HUES64 (cell line): ENCODE results near the gene BMERB1.
"Not testable (repeated sequence)": the region's sequence is repeated elsewhere in the genome, so short reads cannot be mapped to it uniquely, and the experiment has no call there.

ENCODE experiments used
- H3K27ac ChIP-seq: 2 replicates; pipeline ENCODE4 v1.7.0; 2013; ENCODE audit warnings: low read depth, low read length, inconsistent platforms
- H3K27me3 ChIP-seq: 2 replicates; pipeline ENCODE4 v1.6.1; 2013; ENCODE audit warnings: mild to moderate bottlenecking, low read length; ENCODE audit not compliant: insufficient read depth
- H3K36me3 ChIP-seq: 2 replicates; pipeline ENCODE4 v1.6.1; 2013; ENCODE audit warnings: mild to moderate bottlenecking, low read length; ENCODE audit not compliant: insufficient read depth
- H3K4me1 ChIP-seq: 2 replicates; pipeline ENCODE4 v1.6.1; 2013; ENCODE audit warnings: mild to moderate bottlenecking, low read length, moderate library complexity; ENCODE audit not compliant: insufficient read depth
- H3K4me3 ChIP-seq: 2 replicates; pipeline ENCODE4 v1.5.1; 2013; ENCODE audit warnings: mild to moderate bottlenecking, low read length, moderate library complexity
- H3K9ac ChIP-seq: 2 replicates; pipeline ENCODE4 v1.6.1; 2013; ENCODE audit warnings: mild to moderate bottlenecking, low read depth, low read length
- H3K9me3 ChIP-seq: 2 replicates; pipeline ENCODE4 v1.6.1; 2013; ENCODE audit warnings: low read depth, low read length; ENCODE audit not compliant: insufficient read depth
- WGBS: fragments of 150-250, 120-280 bp; methylation state at CpG from one replicate; pipeline ENCODE4 v1.1.7; 2013; ENCODE audit warnings: missing lambda C conversion rate; 5-methylcytosine and 5-hydroxymethylcytosine counted together

Gene BMERB1

DNA sequence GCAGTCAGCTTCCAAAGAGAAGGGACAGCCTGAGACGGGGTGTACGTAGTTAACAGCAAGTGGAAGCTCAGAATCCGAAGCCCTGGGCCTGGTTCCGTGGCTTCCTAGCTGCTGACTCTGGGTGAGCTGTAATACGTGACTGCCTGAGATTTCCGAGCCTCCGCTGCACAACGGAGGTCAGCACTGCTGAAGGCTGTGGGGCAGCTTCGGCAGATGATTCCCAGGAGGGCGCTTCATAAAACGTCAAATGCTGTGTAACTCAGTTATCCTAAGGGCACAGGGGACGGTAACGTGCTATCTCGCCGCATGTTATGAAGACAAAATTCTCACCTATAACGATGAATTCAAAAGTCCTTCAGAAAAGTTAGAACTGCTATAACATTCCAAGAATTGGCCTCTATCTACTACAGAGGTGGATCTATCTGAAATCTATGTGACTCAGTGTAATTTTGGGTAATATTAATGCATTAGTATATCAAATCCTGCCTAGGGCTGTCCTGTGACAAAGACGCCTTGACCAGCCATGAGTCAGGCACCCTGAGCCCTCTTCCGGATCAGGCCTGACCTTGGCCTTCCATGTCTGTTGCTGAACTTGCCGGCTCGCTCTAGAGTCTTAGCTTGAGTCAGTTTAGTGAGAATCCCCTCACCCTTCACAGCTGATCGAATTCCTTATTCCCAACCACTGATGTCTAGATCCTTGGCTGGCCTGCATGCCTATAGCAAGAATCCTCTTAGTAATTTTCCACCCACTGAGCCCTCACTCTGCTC lies 165.1 kb downstream of the BMERB1 start:
- H3K27me3 ChIP-seq: no peaks in the 10 kb centered on the region
- no peak overlapping the region for H3K27ac ChIP-seq
- no peaks in the 10 kb centered on the region for H3K9me3 ChIP-seq
- no peak overlapping the region for H3K9ac ChIP-seq
- no peak overlapping the region for H3K4me3 ChIP-seq
- WGBS: 96% methylated on average over 21 of the region's 21 CpGs
- no peaks in the 10 kb centered on the region for H3K4me1 ChIP-seq
- peaks cover 95% of the 10 kb centered on the region for H3K36me3 ChIP-seq

- H3K36me3 ChIP-seq: peaks cover 87% of the 10 kb centered on the region
- no peaks in the 10 kb centered on the region for H3K27me3 ChIP-seq
- no peak overlapping the region for H3K4me3 ChIP-seq
- WGBS: 67% methylated on average over 9 of the region's 9 CpGs
- H3K9me3 ChIP-seq: no peaks in the 10 kb centered on the region
- no peak overlapping the region for H3K27ac ChIP-seq
- H3K4me1 ChIP-seq: no peaks in the 10 kb centered on the region
- no peak overlapping the region for H3K9ac ChIP-seq
Observed at GRCh38 chr16:15601212-15601879, 167.0 kb downstream of the BMERB1 start.

- H3K27ac ChIP-seq: no peak overlapping the region
- no peaks in the 10 kb centered on the region for H3K9me3 ChIP-seq
- no peaks in the 10 kb centered on the region for H3K4me1 ChIP-seq
- WGBS: 96% methylated on average over 23 of the region's 23 CpGs
- H3K27me3 ChIP-seq: no peaks in the 10 kb centered on the region
- H3K9ac ChIP-seq: no peak overlapping the region
- no peak overlapping the region for H3K4me3 ChIP-seq
- peaks cover 83% of the 10 kb centered on the region for H3K36me3 ChIP-seq
Observed at GRCh38 chr16:15602285-15603044, 168.1 kb downstream of the BMERB1 start.

DNA sequence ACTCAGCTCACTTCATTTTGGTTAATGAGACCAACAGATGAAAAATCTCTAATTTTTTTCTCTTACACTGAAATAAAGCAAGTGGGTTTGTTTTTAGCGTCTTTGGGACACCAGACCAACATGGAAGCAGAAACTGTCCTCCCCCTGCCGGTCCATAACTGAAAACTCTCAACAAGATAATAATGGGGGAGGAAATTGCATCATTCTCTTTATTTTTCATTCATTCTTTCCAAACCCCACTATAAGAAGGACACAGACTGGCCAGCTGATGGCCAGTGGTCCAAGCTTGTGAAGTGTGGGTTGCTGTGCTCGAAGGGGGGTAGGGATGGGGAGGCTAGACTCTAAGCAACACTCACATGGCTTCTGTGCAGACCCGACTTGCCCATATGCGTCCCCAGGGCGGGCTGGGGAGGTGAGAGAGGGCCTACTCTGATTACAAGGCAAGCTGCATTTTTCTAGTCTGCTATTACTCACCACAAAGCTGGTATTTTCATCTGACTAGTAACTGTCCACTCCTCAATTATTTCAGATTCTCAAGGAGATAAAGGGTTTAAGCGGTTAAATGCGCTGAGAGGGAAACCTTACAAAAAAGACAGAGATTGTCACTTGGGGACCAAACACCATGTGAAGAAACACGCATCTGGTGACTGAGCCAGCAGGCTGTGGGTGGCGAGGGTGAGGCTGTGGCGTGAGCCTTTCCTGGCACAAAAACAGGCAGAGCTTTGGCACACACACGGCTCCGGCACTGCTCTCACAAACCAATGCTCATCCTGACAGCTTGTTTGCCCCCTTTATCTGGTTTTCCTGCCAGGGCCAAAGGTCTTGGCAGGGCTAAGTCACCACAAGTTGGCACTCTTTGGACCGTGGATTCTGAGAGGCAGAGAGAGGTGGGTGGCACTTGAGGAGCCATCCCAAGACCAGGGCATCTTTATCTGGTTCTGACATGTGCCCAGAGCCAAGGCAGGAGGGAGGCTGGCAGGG lies 170.4 kb downstream of the BMERB1 start:
- no peaks in the 10 kb centered on the region for H3K4me1 ChIP-seq
- H3K36me3 ChIP-seq: peaks cover 81% of the 10 kb centered on the region
- no peak overlapping the region for H3K4me3 ChIP-seq
- WGBS: 92% methylated on average over 12 of the region's 14 CpGs
- no peaks in the 10 kb centered on the region for H3K27me3 ChIP-seq
- H3K9ac ChIP-seq: no peak overlapping the region
- H3K9me3 ChIP-seq: no peaks in the 10 kb centered on the region
- H3K27ac ChIP-seq: no peak overlapping the region

DNA sequence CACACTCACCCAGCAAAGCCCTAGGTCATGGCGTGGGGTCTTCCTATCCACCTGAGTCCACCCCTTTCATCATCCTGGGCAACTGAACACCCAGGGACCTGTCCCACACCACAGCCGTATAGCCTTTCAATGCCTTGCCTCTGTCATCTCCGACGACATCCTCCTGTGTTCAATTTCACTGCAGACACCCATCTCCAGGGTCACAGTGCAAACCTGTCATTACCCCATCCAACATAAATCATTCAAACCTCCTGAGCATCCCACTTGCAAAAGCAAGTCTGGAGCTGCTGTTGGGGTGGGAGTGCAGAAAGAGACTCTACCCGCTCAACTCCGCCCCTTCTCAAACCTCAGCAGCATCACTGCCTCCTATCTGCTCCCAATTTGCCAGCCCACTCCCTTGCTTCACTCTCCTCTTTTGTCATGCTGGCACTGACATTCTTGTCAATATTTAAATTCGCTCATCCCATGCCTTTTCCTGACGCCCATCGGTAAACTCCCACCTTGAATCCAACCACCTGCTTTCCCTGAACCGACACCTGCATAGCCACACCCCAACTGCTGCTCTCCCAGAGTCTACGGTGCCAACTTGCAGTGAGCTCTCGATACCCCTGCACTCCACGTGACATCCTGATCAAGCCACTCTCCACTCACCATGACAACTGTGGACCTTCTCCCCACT lies 171.6 kb downstream of the BMERB1 start:
- Histone ChIP-seq H3K4me3 (no peak overlapping the region), H3K36me3 (peaks cover 82% of the 10 kb centered on the region), H3K27me3 (no peaks in the 10 kb centered on the region), H3K4me1 (no peaks in the 10 kb centered on the region), H3K9me3 (no peaks in the 10 kb centered on the region), H3K27ac (no peak overlapping the region), H3K9ac (no peak overlapping the region)
- 91% methylated on average over 13 of the region's 13 CpGs for whole genome bisulfite sequencing

DNA sequence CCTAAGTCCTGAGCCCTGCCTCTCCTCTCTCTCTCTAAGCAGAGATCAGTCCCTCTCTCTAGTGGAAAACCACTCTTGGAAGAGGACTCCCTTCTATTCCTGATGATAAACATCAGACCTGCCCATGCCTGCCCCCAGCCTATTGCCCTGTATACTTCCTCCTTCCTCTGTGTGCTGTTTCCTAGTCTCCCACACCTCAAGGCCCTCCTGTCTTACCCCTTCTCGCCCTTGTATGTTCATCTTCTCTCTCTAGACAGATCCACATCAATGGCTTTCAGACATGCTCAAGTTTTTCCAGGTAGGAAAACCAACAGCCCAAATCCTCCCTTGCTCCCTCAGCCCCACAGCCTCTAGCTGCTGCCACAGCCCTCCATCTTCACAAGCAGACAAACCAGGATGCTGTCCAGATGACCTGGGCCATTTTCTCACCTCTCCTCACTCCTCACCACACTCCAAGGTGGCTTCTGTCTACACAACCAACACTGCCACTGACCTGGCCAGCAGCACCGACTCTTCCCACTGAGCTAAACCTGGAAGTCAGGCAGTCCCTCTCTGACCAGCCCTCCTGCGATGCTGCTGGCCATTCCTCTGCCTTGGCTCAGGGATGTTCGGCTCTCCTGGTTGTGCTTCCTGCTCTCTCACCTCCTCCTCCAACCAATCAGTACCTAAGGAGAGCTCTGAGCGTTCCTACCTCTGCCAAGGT lies 172.3 kb downstream of the BMERB1 start:
- Histone ChIP-seq H3K4me3 (no peak overlapping the region), H3K27me3 (no peaks in the 10 kb centered on the region), H3K9me3 (no peaks in the 10 kb centered on the region), H3K4me1 (no peaks in the 10 kb centered on the region), H3K36me3 (peaks cover 84% of the 10 kb centered on the region), H3K27ac (no peak overlapping the region), H3K9ac (no peak overlapping the region)
- 90% methylated on average over 5 of the region's 5 CpGs for WGBS

- 91% methylated on average over 11 of the region's 12 CpGs for WGBS
- peaks cover 84% of the 10 kb centered on the region for H3K36me3 ChIP-seq
- H3K27me3 ChIP-seq, H3K4me1 ChIP-seq, H3K9me3 ChIP-seq, H3K4me3 ChIP-seq, H3K27ac ChIP-seq, H3K9ac ChIP-seq: not testable (repeated sequence)
Observed at GRCh38 chr16:15607221-15607699, 172.9 kb downstream of the BMERB1 start.

DNA sequence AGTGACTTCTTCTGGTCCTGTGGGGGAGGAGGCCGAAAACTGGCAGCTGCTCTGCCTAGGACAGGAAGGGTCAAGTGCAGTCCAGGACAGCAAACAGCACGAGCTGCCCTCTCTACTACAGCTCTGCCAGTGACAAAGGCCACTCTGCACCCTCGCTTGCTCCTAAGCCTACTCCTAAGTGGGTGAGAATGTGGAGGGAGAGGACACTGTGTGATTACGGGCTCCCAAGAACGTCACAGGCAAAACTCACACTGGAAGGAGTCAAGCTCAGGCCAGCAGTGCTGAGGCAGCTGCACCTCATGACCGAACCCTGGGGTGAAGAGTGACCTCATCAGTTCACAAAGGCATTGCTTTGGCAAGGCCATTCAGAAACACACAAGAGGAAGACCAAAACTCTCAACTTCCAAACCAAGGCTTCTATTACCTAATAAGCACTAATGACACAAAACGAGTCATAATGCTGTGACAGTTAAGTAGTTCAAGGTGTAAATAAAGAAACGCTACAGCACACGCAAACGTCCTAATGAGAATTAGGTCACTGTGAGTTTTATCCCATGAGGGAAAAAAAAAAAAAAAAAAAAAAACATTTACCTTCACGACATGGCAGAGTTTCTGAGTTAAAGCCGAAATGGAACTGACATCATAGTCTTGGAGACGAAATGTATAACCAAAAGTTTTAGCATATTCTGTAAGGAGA lies 173.5 kb downstream of the BMERB1 start:
- Histone ChIP-seq H3K27ac (no peak overlapping the region), H3K4me3 (no peak overlapping the region), H3K9me3 (no peaks in the 10 kb centered on the region), H3K36me3 (peaks cover 84% of the 10 kb centered on the region), H3K4me1 (no peaks in the 10 kb centered on the region), H3K9ac (no peak overlapping the region), H3K27me3 (no peaks in the 10 kb centered on the region)
- WGBS: 97% methylated on average over 13 of the region's 13 CpGs

DNA sequence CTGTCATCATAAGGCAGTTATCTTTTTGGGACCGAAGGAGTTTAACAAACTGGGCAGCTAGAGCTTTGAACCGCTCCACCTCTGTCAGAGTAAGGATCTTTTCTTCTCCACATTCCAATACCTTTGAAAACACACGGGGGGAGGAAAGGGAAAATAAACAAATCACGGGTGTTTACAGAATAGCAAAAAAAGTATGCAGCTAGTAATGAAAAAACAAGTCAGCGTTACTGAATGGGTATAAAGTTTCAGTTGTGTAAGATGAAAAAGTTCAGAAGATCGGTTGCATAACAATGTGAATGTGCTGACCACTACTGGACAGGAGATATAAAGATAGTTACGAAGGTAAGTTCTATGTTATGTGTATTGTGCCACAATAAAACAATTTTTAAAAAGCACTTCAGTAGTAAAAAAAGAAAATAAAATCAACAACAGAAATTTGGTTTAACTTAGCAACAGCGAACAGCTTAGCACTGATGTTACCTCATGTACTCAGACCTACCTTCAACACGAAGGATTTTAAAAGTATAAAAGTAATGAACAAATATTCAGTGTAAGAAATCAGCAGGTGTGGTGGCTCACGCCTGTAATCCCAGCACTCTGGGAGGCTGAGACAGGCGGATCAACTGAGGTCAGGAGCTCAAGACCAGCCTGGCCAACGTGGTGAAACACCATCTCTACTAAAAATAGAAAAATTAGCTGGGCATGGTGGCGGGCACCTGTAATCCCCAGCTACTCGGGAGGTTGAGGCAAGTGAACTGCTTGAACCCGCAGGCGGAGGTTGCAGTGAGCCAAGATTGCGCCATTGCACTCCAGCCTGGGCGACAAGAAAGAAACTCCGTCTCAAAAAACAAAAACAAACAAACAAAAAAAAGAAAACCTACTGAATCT lies 174.3 kb downstream of the BMERB1 start:
- Histone ChIP-seq H3K9me3 (no peaks in the 10 kb centered on the region), H3K36me3 (peaks cover 81% of the 10 kb centered on the region), H3K4me1 (no peaks in the 10 kb centered on the region), H3K4me3 (no peak overlapping the region), H3K27ac (no peak overlapping the region), H3K9ac (no peak overlapping the region), H3K27me3 (no peaks in the 10 kb centered on the region)
- WGBS: 95% methylated on average over 19 of the region's 19 CpGs
